ENCODE measurements around the gene USP6. TPM values are rescaled to one million over a fixed set of nuclear protein-coding genes. Genes with fewer than 3 reads are reported as not detected.

USP6 gene
- total RNA-seq, 1 experiment from 2014 or later, result 0.10 TPM

GRCh38 chr17:5111402-5112204 lies 4.2 kb upstream of the USP6 start, which contains the start of gene ZNF232:
Gene ZNF232 (minus strand): TSS chr17:5111878. CDS start chr17:5111822, 56 bp downstream.
- RAD21 ChIA-PET (ENCODE audit: low non-redundant PET in 1 of 2, low total read pairs in 2 of 2, uncharacterized antibody in 2 of 2, unreplicated experiment in 2 of 2), result no interaction called here
- intact Hi-C loops (cut with micrococcal nuclease), result loop anchor here (10.0 kb wide), 1 partner anchor 83 kb away; the partner anchor contains the start of gene ZNF594
- Histone ChIP-seq H2AFZ (ENCODE audit: low read depth, low read length, poor library complexity, severe bottlenecking) (peak within 1 kb of the TSS; percentile 10), H3K9ac (ENCODE audit: low read length) (peak within 1 kb of the TSS; percentile 72), H3K27ac (ENCODE audit: low read depth, low read length) (peak within 1 kb of the TSS; percentile 66), H3K4me3 (replicated peaks in 1 of 2; ENCODE audit: low read depth in 1 of 2, low read length in 2 of 2) (peak within 1 kb of the TSS; percentile 66 to 72), H3K9me3 (ENCODE audit: control insufficient read depth in 1 of 2, insufficient read depth in 1 of 2, low read depth in 1 of 2, low read length in 2 of 2) (0 out of 4 replicates have a peak, but pooled peaks cover 0 to 10% of the 10 kb centered on the region in 2 experiments), H3K9me2 (ENCODE audit: insufficient read depth) (no peaks in the 10 kb centered on the region), H3K36me3 (ENCODE audit: control insufficient read depth in 1 of 2, insufficient read depth in 2 of 2, low read length in 2 of 2) (peaks cover 9 to 30% of the 10 kb centered on the region in 2 experiments), H3K4me2 (ENCODE audit: low read length) (peak within 1 kb of the TSS; percentile 89), H3K27me3 (ENCODE audit: insufficient read depth, low read length) (no peaks in the 10 kb centered on the region), H4K20me1 (ENCODE audit: insufficient read depth) (no peaks in the 10 kb centered on the region), H3K79me2 (ENCODE audit: insufficient read depth, low read length) (peaks cover 19% of the 10 kb centered on the region), H3K4me1 (ENCODE audit: control insufficient read depth in 1 of 2, insufficient read depth in 2 of 2, low read length in 2 of 2) (peaks cover 0 to 15% of the 10 kb centered on the region in 2 experiments; a peak in 2 of 4 replicates)
- CTCF ChIA-PET, result no interaction called here
- peak; percentile 91 for DNase-seq (ENCODE audit: low read depth, low spot score)
- peak; percentile 91 for ATAC-seq
- no TSS peak for BruUV-seq (replicated peaks)
- POLR2A ChIA-PET, result no interaction called here
- TF ChIP-seq CBX3 (IDR thresholded peaks at IDR 0.05; ENCODE audit: low read depth) (no peak), CTCF (IDR thresholded peaks at IDR 0.05 in 2 of 3, conservative IDR thresholded peaks at IDR 0.05 in 1 of 3; ENCODE audit: borderline replicate concordance in 1 of 3, insufficient read depth in 1 of 3, low read depth in 2 of 3, low read length in 2 of 3) (no peak), EGR1 (IDR thresholded peaks at IDR 0.05; ENCODE audit: low read depth) (peak; percentile 98), CEBPB (IDR thresholded peaks at IDR 0.05; ENCODE audit: low read depth) (no peak), TCF7L2 (IDR thresholded peaks at IDR 0.05; ENCODE audit: borderline replicate concordance, extremely low read depth, insufficient read depth, insufficient read length) (peak; percentile 18), MAX (IDR thresholded peaks at IDR 0.05) (peak; percentile 90), SRF (IDR thresholded peaks at IDR 0.05; ENCODE audit: low read depth) (no peak), RAD21 (IDR thresholded peaks at IDR 0.05; ENCODE audit: low read depth) (no peak), POLR2A (IDR thresholded peaks at IDR 0.05; ENCODE audit: borderline replicate concordance, extremely low read depth, insufficient read depth, insufficient read length) (peak; percentile 35), ATF3 (IDR thresholded peaks at IDR 0.05) (no peak), JUND (IDR thresholded peaks at IDR 0.05) (no peak), SIN3A (IDR thresholded peaks at IDR 0.05; ENCODE audit: low read depth) (no peak), REST (IDR thresholded peaks at IDR 0.05; ENCODE audit: low read depth) (no peak), EZH2phosphoT487 (IDR thresholded peaks at IDR 0.05; ENCODE audit: borderline replicate concordance) (no peak), ZNF274 (IDR thresholded peaks at IDR 0.05; ENCODE audit: low read depth, low read length) (no peak), FOSL1 (IDR thresholded peaks at IDR 0.05; ENCODE audit: low read depth) (no peak), ELF1 (IDR thresholded peaks at IDR 0.05; ENCODE audit: borderline replicate concordance, low read depth) (peak; percentile 53; the same call in 1 of the 2 replicates), SP1 (IDR thresholded peaks at IDR 0.05; ENCODE audit: low read depth) (0 out of 2 replicates have a peak, but pooled peaks have one; percentile 31), ZFX (IDR thresholded peaks at IDR 0.05) (peak; percentile 52; the same call in 1 of the 2 replicates), POLR2AphosphoS5 (IDR thresholded peaks at IDR 0.05; ENCODE audit: low read depth, low read length) (peak; percentile 84)
